Stimulated activated CD4-positive, alpha-beta T cell treated with anti-CD3 and anti-CD28 coated beads, Interleukin-12 subunit alpha, Interleukin-12 subunit beta, amount 100 ng/mL, for 48 hours (primary cell): ENCODE data around the gene DIP2C.
"Not testable (repeated sequence)": the region's sequence is repeated elsewhere in the genome, so short reads cannot be mapped to it uniquely, and the experiment has no call there.

Experiments
- DNase-seq, 3 donors: peaks; one replicate each; pipeline ENCODE4 v3.0.0-alpha.2; 2020; ENCODE audit warnings: low read depth in 2 of 3, low spot score in 1 of 3

Gene DIP2C

GRCh38 chr10:458421-458851 lies 231.0 kb downstream of the DIP2C start:
- no peak for DNase-seq

- DNase-seq: no peak
These were observed 233.0 kb downstream of the DIP2C start for GRCh38 chr10:456486-456885.

- no peak for DNase-seq
These were observed 234.6 kb downstream of the DIP2C start for GRCh38 chr10:454860-455259.

- no peak for DNase-seq
These were observed 235.8 kb downstream of the DIP2C start for GRCh38 chr10:453647-454046.

DNA sequence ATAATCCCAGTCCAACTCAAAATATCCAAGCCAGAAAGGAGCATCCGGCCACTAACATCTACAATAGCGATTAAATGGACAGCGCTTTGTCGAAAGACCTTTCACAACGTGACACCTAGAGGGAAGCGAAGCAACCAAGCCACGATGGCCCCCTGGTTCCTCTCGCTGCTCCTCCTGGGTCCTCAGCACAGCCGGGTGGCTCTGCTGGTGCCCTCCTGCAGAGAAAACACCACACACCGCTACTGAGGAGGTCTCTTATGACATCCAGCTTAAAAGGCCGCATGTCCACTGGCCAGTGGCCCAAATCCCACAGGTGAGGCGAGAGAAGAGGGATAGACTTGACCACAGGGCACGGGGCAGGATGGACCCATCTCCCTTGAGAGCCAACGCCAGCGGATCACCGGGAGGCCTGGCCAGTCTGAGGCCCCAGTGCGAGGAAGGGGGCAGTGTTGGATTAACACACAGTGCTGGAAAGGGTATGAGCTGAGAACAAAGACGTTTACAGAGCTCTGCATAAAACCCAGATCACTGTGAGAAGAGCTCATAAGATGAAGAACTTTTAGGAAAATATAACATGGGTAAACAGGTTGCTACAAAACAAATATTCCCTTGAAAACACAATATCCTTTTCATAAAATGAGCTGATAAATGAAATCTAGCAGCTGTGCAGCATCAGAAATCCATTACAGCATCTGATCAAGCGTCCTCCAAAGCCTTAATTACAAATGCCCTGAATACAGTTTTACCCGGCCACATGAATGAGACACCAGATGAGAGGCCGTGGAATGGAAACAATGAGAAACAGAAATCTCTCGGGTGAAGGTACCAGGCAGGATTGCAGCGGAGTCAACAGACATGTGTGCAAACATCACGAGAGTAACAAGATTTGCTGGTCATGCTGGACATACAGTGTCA lies 236.7 kb downstream of the DIP2C start:
- DNase-seq: no peak

- DNase-seq: no peak
These were observed 237.6 kb downstream of the DIP2C start for GRCh38 chr10:451856-452255.

GRCh38 chr10:451021-451471 lies 238.4 kb downstream of the DIP2C start:
- DNase-seq: peak; percentile 28 to 38 (median 36)

- no peak for DNase-seq
These were observed 239.0 kb downstream of the DIP2C start for GRCh38 chr10:450463-450862.

GRCh38 chr10:449331-449730 lies 240.1 kb downstream of the DIP2C start:
- DNase-seq: not testable (repeated sequence)

DNA sequence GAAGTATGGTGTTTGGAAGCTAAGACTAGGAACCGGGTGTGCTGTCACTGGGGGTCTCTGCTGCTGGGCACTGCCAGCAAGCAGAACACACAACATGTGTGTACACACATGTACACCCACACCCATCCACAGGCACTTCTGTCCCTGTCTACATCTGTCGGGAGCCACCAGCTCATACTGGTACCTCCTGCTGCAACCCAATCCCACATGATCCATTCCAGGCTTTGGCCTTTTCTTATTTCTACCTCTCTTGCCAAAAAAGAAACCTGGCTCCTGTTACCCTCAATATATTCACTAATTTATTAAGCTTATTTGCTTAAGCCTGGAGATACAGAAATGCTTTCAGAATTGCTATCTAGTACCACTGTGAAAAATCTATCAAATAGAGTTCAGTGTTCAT lies 246.0 kb downstream of the DIP2C start:
- no peak for DNase-seq

GRCh38 chr10:442209-442608 lies 247.3 kb downstream of the DIP2C start:
- DNase-seq: no peak

GRCh38 chr10:441659-442058 lies 247.8 kb downstream of the DIP2C start:
- DNase-seq: no peak

GRCh38 chr10:440127-440526 lies 249.3 kb downstream of the DIP2C start:
- DNase-seq: no peak

DNA sequence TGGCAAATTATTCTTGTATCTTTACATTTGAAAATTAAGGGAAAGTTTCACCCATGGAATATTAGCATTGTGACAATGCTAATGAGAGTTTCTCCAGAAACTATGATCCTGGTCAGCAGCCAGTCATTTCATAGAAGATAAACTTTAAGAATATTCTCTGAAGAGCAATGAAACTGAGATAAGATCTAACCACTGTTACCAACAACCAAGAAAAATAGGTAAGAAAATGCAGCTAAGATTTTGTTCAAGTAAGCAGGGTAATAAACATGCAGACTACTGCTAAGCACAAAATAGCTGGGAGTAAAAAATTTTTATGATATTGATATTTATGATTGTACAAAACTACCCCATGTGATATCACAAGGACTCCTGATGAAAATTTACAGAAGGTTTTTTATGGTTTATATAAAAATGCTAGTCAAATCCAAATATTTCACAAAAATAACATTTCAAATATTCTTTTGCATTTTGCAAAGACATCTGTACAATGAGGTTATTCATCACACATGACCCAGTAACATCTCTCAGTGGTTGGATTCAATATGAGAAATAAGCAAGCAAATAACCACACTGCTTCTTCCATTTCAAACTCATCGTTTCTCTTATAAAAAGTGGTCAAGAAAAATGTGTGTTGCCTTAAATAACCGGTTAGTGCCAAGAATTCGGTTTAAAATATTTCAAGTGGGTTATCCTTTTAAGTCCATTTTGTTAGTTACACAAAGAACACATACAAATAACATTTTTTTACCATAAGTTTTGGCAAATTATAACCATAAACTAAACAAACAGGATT lies 251.6 kb downstream of the DIP2C start:
- DNase-seq: no peak

DNA sequence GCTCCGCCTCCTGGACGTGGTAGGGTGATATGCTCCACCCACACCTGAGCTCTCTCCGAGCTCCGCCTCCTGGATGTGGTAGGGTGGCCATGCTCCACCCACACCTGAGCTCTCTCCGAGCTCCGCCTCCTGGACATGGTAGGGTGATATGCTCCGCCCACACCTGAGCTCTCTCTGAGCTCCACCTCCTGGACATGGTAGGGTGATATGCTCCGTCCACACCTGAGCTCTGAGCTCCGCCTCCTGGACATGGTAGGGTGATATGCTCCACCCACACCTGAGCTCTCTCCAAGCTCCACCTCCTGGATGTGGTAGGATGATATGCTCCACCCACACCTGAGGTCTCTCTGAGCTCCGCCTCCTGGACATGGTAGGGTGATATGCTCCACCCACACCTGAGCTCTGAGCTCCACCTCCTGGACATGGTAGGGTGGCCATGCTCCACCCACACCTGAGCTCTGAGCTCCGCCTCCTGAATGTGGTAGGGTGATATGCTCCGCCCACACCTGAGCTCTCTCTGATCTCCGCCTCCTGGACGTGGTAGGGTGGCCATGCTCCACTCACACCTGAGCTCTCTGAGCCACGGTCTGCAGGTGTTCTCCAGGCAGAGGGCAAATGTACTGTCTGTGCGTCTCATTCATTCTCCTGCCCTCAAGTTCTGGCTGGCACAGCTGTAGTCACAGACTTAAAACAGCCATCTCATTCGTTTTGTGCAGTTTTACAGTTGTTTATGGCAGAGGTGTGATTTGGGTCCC lies 252.4 kb downstream of the DIP2C start:
- no peak for DNase-seq

DNA sequence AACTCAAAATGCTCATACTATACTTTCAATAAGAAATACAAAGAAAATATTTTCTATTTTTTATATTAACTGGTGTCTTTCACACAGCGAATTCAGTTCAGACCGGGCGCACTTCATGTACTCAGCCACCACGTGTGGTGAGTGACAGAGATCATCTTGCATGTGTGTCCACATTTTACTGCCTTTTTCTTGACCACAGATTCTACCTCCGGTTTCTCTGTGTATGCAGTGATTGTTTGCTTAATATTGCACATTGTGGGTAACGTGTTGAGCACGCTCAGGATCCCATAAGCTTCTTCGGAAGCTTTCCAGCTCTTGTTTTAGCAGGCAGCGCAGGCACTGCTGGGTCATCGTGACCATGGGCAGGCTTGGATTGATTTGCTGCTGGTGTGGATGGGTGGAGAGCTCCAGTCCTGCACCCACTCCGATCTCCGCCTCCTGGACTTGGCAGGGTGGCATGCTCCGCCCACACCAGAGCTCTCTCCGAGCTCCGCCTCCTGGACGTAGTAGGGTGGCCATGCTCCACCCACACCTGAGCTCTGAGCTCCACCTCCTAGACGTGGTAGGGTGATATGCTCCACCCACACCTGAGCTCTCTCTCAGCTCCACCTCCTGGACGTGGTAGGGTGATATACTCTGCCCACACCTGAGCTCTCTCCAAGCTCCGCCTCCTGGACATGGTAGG lies 253.3 kb downstream of the DIP2C start:
- no peak for DNase-seq

- DNase-seq: no peak
These were observed 254.1 kb downstream of the DIP2C start for GRCh38 chr10:435397-435796.

- no peak for DNase-seq
These were observed 259.8 kb downstream of the DIP2C start for GRCh38 chr10:429696-430095.

DNA sequence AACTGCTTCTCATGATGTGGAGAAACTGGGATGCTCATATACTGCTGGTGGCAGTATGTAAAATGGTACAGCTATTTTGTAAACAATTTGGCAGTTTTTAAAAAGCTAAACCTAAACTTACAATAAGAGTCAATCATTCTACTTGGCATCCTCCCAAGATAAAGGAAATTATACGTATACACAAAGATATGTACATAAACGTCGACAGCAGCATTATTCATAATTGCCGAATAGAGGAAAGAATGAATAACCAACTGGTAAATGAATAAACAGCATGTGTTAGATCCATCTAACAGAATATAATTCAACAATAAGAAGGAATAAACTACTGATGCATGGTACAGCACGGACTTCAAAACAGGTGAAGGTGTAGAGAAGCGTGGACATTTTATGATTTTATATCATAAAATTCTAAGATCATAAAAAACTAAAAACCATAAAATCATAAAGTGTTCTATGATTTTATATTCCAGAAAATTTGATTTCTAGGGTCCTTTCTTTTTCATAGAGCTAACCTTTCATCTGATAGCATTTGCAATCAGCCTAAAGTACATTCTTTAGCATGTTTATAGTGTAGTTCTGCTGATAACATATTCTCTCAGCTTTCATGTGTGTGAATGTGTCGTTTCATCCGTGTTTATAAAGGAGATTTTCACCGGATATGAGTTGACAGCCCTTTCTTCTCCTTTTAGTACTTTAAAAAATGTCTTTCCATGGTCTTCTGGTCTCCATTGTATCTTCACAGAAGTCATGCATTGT lies 261.5 kb downstream of the DIP2C start:
- no peak for DNase-seq

GRCh38 chr10:425365-425764 lies 264.1 kb downstream of the DIP2C start:
- peak in 1 of 3 donors; percentile 6 for DNase-seq
